GM12891 (cell line): ENCODE results near the gene CNOT6L.

ENCODE experiments used
- DNase-seq: peaks from one replicate; pipeline ENCODE4 v3.0.0; 2011; ENCODE audit warnings: low spot score; ENCODE audit not compliant: insufficient read length
- FAIRE-seq: peaks from 2 replicates; lab custom pipeline; 2011; peaks lifted over from hg19 to GRCh38; lab: Jason Lieb, UNC
- PAX5 ChIP-seq: IDR thresholded peaks from 2 replicates; pipeline ENCODE4 v1.6.1; 2011; ENCODE audit warnings: low read length, moderate library complexity, mild to moderate bottlenecking; ENCODE audit not compliant: insufficient read depth, severe bottlenecking
- POLR2A ChIP-seq: IDR thresholded peaks from 2 replicates; pipeline ENCODE4 v1.6.1; 2011; ENCODE audit warnings: low read depth, low read length, control low read depth
- POLR2AphosphoS5 ChIP-seq: IDR thresholded peaks from 2 replicates; pipeline ENCODE4 v1.6.1; 2011; ENCODE audit warnings: low read depth, low read length, control low read depth
- POU2F2 ChIP-seq: IDR thresholded peaks from 2 replicates; pipeline ENCODE4 v1.6.1; 2011; ENCODE audit warnings: low read depth, mild to moderate bottlenecking, control low read depth, low read length, moderate library complexity
- SPI1 ChIP-seq: IDR thresholded peaks from 2 replicates; pipeline ENCODE4 v1.6.1; 2011; ENCODE audit warnings: low read depth, low read length, control low read depth
- TAF1 ChIP-seq: IDR thresholded peaks from 2 replicates; pipeline ENCODE4 v1.6.1; 2011; ENCODE audit warnings: low read depth, low read length, control low read depth

The CNOT6L gene

GRCh38 chr4:77821775-77822174, 2.6 kb upstream of the CNOT6L start:
- no peak for FAIRE-seq
- no peak for TF ChIP-seq POU2F2
- DNase-seq = no peak

DNA sequence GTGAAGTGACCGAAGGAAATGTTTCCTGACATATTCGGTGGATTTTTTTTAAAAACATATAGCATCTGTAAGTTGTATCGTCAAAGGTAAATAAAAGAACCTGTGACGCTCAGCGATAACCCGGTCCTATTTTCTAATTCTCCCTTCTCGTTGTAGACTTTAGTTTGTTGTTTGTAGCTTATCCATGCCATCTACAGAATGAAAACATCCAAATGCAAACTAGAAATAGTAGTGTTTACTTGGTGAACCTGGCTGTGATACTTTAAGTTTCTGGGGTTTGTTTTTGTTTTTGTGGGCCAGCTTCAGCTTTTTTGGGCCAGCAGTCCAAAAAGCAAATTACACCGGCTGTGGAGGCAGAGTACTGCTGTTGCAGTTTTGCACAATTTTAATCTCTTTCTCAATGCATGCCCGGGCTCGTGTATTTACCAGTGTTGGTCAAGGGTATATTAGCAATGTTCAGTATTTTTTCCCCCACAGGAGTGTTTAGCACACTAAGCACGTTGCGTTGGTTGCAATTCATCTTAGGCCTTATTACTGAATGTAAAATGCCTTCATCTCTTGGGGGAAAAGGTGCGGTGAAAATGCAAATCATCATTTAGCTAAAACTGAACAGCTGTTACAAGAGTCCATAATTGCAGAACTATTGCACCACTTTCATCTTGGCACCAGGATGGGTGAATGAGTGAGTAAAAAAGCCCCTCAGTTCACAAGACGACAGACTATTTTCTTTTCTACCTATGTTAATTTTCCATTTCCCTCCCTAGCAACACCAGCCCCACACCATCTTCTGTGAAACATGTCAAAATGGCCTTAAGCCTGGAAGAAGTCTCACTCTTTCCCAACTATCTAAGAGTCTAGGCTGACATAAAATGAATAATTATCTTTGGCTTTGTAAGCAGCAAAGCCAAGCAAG, 1.7 kb upstream of the CNOT6L start:
- peak; percentile 13 for FAIRE-seq

DNA sequence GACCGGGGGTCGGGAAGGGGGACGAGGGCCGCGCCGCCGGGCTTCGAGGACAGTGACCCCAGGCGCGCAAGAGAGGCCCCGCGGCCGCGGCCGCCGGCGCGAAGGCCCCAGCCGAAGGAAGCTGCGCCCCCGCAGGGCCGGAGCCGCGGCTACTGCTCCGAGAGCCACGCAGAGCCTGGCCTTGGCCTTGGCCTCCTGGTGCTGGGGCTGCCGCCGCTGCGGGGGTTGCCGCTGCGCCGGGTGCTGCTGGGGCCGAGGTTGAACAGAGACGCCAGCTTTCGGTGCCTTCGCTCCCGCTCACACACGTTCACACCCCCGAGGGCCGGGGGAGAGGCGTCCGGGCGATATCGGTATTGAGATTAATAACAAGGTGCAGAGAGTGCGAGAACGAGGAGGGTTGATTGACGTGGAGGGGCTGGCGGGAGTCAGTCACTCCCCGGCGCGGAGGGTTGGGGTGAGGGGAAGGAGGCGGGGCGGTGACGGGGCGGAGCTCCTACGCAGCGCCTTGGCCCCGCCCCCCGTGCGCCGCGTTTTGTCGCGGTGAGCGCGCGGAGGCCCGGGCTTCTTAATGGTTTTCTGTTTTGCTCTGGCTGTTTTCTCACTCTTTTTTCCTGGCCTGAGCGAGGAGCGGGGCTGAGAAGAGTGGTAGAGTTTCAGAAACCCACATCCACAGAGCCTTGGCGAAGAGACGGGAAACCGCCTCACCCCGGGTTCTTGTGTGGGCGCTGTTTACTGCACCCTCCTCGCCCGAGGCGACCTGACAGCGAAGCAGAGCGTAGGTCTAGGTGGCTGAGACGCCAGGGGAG, 878 bp upstream of the CNOT6L start:
- FAIRE-seq = peak; percentile 95
- TF ChIP-seq POLR2AphosphoS5 (no peak), POLR2A (peak; percentile 32; the same call in 1 of the 2 replicates)

More for the DNA sequence above, 1.7 kb upstream of the CNOT6L start:
- DNase-seq = no peak
- TF ChIP-seq POLR2AphosphoS5 = no peak
- no peak for TF ChIP-seq POU2F2
- no peak for TF ChIP-seq TAF1
- no peak for TF ChIP-seq POLR2A
- no peak for TF ChIP-seq SPI1
- TF ChIP-seq PAX5 = no peak

GRCh38 chr4:77819404-77819842, 255 bp upstream of the CNOT6L start:
- DNase-seq = peak; percentile 18
- no peak for TF ChIP-seq POLR2AphosphoS5
- TF ChIP-seq PAX5 = no peak
- TF ChIP-seq SPI1 = no peak
- TF ChIP-seq POLR2A = no peak
- TF ChIP-seq POU2F2 = no peak
- no peak for TF ChIP-seq TAF1
- FAIRE-seq = no peak

More for the DNA sequence above, 878 bp upstream of the CNOT6L start:
- peak; percentile 75 for DNase-seq

DNA sequence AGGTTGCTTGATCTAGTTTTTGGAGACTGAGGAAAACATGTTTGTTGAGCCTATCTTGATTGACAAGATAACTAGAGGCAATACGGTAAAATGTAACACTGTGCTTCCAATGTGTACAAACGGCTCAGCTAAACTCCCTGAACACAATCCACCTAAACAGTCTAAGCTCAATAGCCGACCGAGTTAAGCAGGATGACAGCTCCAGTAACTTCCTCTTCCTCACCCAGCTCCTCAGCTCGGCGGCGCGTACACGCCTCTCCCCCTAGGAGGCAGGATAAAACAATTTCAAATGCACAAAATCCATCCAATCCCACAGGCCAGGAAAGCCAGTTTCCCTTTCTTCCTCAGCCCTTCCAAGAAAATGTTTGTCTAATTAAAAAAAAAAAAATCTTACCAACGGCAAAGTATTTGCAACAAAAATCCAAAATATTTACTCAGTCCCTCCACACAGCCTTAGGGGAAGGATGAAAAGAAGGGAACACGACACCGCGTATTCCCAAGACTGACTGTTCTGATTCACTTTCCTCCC, 1.0 kb downstream of the CNOT6L start:
- TF ChIP-seq TAF1 = no peak
- TF ChIP-seq SPI1 = no peak
- TF ChIP-seq POLR2A = no peak
- TF ChIP-seq POU2F2 = no peak
- FAIRE-seq (peak; percentile 83), DNase-seq (no peak)

GRCh38 chr4:77817304-77818072, 1.7 kb downstream of the CNOT6L start:
- FAIRE-seq (peak; percentile 64), DNase-seq (no peak)
- TF ChIP-seq POU2F2 = no peak
- no peak for TF ChIP-seq SPI1
- no peak for TF ChIP-seq TAF1
- TF ChIP-seq POLR2AphosphoS5 = no peak
- TF ChIP-seq POLR2A = no peak
- TF ChIP-seq PAX5 = no peak

DNA sequence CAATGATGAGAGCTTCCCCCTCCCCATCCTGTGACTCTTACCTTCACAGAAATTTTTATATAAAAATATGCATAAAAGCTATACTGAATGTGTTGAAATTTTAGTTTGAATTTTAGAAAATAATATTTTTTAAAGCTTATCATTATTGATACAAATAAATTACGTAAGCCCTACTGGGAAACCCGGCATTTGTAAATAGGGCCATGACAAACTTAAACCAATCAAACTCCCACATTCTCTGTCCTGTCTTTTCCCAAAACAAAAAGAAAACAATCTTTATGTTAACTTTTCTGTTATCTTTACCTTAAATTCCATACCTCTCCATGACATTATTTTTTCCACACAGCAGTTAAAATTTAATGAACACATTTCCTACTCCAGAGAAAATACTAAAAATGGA, 2.6 kb downstream of the CNOT6L start:
- FAIRE-seq = no peak
- no peak for DNase-seq
- TF ChIP-seq TAF1 = no peak
- TF ChIP-seq POLR2AphosphoS5 = no peak
- no peak for TF ChIP-seq POLR2A
- TF ChIP-seq POU2F2 = no peak
- TF ChIP-seq SPI1 = no peak
- no peak for TF ChIP-seq PAX5

DNA sequence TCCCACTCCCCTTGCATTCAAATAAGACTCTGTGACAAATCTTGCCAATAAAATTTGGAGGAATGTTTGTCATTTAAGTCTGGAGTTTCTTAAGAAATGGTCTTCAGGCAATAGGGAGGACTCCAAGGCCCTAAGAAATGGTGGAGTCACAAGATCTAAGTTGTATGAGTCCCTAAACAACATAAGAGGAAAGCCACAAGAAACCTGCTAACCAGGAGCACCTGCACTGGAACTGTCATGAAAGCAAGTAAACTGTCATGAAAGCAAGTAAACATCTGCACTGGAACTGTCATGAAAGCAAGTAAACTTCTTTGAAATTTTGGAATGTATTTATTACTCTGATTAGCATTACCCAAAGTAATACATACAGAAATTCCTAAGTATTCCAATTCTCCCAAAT, 3.5 kb downstream of the CNOT6L start:
- no peak for DNase-seq
- no peak for FAIRE-seq
- TF ChIP-seq POLR2AphosphoS5 = no peak
- TF ChIP-seq TAF1 = no peak
- no peak for TF ChIP-seq SPI1
- TF ChIP-seq POLR2A = no peak
- TF ChIP-seq POU2F2 = no peak
- no peak for TF ChIP-seq PAX5

GRCh38 chr4:77805840-77806239, 13.3 kb downstream of the CNOT6L start:
- DNase-seq = no peak
- no peak for FAIRE-seq
- TF ChIP-seq POLR2AphosphoS5 = no peak
- TF ChIP-seq POU2F2 = no peak
- no peak for TF ChIP-seq TAF1
- no peak for TF ChIP-seq PAX5
- no peak for TF ChIP-seq SPI1
